ENCODE data around the gene TRERF1. TPM values are rescaled to one million over a fixed set of nuclear protein-coding genes. Genes with fewer than 3 reads are reported as not detected.
"Not testable (repeated sequence)": the region's sequence is repeated elsewhere in the genome, so short reads cannot be mapped to it uniquely, and the experiment has no call there.

The TRERF1 gene
- total RNA-seq, 2 donors from 2014 or later: 3.5 to 3.8 TPM

DNA sequence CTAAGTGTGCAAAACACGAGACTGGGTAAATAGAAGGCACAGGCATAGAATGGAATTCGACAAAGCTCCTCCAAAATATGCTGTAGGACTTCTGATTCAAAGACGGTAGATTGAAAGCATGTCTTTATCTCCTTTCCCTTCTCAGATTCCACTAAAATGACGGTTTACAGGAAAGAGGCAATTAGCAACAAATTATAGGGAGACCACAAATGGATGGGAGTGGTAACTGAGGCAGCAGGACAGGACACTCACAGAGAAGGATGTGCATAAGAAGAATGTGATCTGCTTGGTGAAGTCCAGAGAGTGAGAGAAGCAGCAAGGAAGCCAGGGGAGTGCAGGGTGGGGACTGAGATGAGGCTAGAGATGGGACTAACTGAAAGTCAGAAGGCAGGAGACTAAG, 120.7 kb downstream of the TRERF1 start:
- no peak for TF ChIP-seq CTCF (IDR thresholded peaks at IDR 0.05)
- Histone ChIP-seq H3K9ac (ENCODE audit: low read depth in 2 of 2, low read length in 2 of 2) (no peak overlapping the region), H3K4me3 (no peak overlapping the region), H3K9me3 (no peaks in the 10 kb centered on the region), H3K36me3 (no peaks in the 10 kb centered on the region), H3K4me1 (no peaks in the 10 kb centered on the region), H3K27me3 (no peaks in the 10 kb centered on the region), H3K27ac (no peak overlapping the region)
- intact Hi-C loops (cut with DNase I): no loop called here
- no peak for DNase-seq

GRCh38 chr6:42326248-42326647, 125.5 kb downstream of the TRERF1 start:
- DNase-seq: no peak
- H3K27ac ChIP-seq: no peak overlapping the region
- H3K4me1 ChIP-seq: no peaks in the 10 kb centered on the region

GRCh38 chr6:42324656-42325324, 126.9 kb downstream of the TRERF1 start:
- H3K9me3 ChIP-seq; H3K36me3 ChIP-seq; H3K4me1 ChIP-seq; H3K9ac ChIP-seq (ENCODE audit: low read depth in 2 of 2, low read length in 2 of 2); DNase-seq; intact Hi-C loops (cut with DNase I); H3K4me3 ChIP-seq; H3K27me3 ChIP-seq; H3K27ac ChIP-seq: not testable (repeated sequence)

More at GRCh38 chr6:42326248-42326647, 125.5 kb downstream of the TRERF1 start:
- TF ChIP-seq CTCF (IDR thresholded peaks at IDR 0.05): no peak
- Histone ChIP-seq H3K36me3 (no peaks in the 10 kb centered on the region), H3K27me3 (no peaks in the 10 kb centered on the region), H3K9me3 (no peaks in the 10 kb centered on the region), H3K9ac (ENCODE audit: low read depth in 2 of 2, low read length in 2 of 2) (no peak overlapping the region), H3K4me3 (no peak overlapping the region)
- intact Hi-C loops (cut with DNase I): no loop called here

DNA sequence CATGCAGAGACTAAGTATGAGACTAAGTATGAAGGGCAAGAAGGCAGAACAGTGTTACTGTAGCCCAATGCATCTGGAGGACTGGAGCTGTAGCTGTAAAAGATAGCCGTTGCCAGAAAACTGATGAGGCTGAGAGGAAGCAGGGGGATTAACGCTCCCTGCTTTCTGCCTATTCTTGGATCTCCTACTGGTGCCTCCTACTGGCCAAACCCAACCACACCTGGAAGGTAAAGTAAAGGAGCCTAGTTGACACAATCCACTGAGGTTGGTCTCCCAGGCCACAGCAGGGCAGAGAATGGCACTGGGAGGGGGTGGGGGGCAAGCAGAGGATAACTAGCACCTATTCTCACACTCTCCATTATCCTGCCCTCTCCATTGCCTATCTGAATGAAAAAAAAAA, 129.1 kb downstream of the TRERF1 start:
- intact Hi-C loops (cut with DNase I): no loop called here
- Histone ChIP-seq H3K27me3 (no peaks in the 10 kb centered on the region), H3K9me3 (no peaks in the 10 kb centered on the region), H3K27ac (no peak overlapping the region), H3K4me3 (no peak overlapping the region), H3K4me1 (no peaks in the 10 kb centered on the region), H3K36me3 (no peaks in the 10 kb centered on the region), H3K9ac (ENCODE audit: low read depth in 2 of 2, low read length in 2 of 2) (no peak overlapping the region)
- no peak for DNase-seq
- no peak for TF ChIP-seq CTCF (IDR thresholded peaks at IDR 0.05)

DNA sequence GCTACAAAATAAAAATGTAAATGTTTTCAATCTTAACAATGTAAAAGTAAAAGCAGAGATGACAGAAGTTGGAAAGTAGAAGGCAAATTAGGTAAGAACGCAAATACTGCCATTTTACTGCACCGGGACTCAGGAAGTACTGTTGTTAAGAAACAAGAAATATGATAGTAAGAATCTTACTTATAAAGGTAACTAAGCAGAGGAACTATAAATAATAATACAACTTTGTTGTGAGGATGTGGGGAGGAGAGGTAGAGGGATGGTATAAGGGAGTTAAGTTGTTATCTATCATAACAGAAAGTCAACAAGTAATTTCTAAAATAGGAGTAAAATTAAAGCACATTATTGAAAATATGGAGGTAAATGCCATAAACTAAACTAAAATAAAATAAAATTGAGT, 129.8 kb downstream of the TRERF1 start:
- no peaks in the 10 kb centered on the region for H3K36me3 ChIP-seq
- no peaks in the 10 kb centered on the region for H3K4me1 ChIP-seq
- DNase-seq: no peak
- H3K9ac ChIP-seq (ENCODE audit: low read depth in 2 of 2, low read length in 2 of 2): no peak overlapping the region
- no peak overlapping the region for H3K4me3 ChIP-seq
- no peaks in the 10 kb centered on the region for H3K27me3 ChIP-seq
- intact Hi-C loops (cut with DNase I): no loop called here
- no peak for TF ChIP-seq CTCF (IDR thresholded peaks at IDR 0.05)
- H3K27ac ChIP-seq: no peak overlapping the region
- H3K9me3 ChIP-seq: no peaks in the 10 kb centered on the region

GRCh38 chr6:42320762-42321161, 131.0 kb downstream of the TRERF1 start:
- intact Hi-C loops (cut with DNase I): no loop called here
- no peak for DNase-seq
- H3K4me3 ChIP-seq: no peak overlapping the region
- H3K27me3 ChIP-seq: no peaks in the 10 kb centered on the region
- H3K9ac ChIP-seq (ENCODE audit: low read depth in 2 of 2, low read length in 2 of 2): no peak overlapping the region
- H3K4me1 ChIP-seq: no peaks in the 10 kb centered on the region
- H3K36me3 ChIP-seq: no peaks in the 10 kb centered on the region
- no peak for TF ChIP-seq CTCF (IDR thresholded peaks at IDR 0.05)
- no peaks in the 10 kb centered on the region for H3K9me3 ChIP-seq
- H3K27ac ChIP-seq: no peak overlapping the region
